ENCODE results near the gene IRF2BP1.

IRF2BP1 gene

DNA sequence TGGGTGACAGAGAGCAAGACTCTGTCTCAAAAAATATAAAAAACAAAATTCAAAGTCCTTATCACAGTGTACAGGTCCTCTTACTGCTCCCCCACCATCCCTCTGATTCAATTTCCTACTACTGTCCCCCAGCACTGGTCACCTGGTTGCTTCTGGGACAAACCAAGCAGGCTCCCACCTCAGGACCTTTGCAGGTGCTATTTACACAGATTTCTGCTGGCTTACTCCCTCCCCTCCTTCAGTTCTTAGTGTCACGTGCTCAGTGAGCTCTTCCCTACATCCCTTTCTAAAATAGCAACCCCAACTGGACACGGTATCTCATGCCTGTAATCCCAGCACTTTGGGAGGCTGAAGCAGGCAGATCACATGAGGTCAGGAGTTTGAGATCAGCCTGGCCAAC, 6.0 kb downstream of the IRF2BP1 start:
- no peak for DNase-seq (ENCODE audit: low read depth in 1 of 2, low spot score in 1 of 2)
- Histone ChIP-seq H3K27me3 (ENCODE audit: insufficient read depth, poor library complexity, severe bottlenecking) (peaks cover 26% of the 10 kb centered on the region), H3K27ac (replicated peaks) (no peak overlapping the region), H3K4me3 (replicated peaks; ENCODE audit: insufficient read depth, low read length) (no peak overlapping the region)
- TF ChIP-seq POLR2AphosphoS5 (IDR thresholded peaks at IDR 0.05; ENCODE audit: low read depth) (no peak), SPI1 (IDR thresholded peaks at IDR 0.05; ENCODE audit: borderline replicate concordance, low read depth) (no peak), GABPA (IDR thresholded peaks at IDR 0.05; ENCODE audit: low read depth) (no peak)
- TF ChIP-seq, protein P1, sequence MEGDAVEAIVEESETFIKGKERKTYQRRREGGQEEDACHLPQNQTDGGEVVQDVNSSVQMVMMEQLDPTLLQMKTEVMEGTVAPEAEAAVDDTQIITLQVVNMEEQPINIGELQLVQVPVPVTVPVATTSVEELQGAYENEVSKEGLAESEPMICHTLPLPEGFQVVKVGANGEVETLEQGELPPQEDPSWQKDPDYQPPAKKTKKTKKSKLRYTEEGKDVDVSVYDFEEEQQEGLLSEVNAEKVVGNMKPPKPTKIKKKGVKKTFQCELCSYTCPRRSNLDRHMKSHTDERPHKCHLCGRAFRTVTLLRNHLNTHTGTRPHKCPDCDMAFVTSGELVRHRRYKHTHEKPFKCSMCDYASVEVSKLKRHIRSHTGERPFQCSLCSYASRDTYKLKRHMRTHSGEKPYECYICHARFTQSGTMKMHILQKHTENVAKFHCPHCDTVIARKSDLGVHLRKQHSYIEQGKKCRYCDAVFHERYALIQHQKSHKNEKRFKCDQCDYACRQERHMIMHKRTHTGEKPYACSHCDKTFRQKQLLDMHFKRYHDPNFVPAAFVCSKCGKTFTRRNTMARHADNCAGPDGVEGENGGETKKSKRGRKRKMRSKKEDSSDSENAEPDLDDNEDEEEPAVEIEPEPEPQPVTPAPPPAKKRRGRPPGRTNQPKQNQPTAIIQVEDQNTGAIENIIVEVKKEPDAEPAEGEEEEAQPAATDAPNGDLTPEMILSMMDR (IDR thresholded peaks at IDR 0.05; ENCODE audit: insufficient read depth, low read length), result no peak
- TF ChIP-seq, protein P2, sequence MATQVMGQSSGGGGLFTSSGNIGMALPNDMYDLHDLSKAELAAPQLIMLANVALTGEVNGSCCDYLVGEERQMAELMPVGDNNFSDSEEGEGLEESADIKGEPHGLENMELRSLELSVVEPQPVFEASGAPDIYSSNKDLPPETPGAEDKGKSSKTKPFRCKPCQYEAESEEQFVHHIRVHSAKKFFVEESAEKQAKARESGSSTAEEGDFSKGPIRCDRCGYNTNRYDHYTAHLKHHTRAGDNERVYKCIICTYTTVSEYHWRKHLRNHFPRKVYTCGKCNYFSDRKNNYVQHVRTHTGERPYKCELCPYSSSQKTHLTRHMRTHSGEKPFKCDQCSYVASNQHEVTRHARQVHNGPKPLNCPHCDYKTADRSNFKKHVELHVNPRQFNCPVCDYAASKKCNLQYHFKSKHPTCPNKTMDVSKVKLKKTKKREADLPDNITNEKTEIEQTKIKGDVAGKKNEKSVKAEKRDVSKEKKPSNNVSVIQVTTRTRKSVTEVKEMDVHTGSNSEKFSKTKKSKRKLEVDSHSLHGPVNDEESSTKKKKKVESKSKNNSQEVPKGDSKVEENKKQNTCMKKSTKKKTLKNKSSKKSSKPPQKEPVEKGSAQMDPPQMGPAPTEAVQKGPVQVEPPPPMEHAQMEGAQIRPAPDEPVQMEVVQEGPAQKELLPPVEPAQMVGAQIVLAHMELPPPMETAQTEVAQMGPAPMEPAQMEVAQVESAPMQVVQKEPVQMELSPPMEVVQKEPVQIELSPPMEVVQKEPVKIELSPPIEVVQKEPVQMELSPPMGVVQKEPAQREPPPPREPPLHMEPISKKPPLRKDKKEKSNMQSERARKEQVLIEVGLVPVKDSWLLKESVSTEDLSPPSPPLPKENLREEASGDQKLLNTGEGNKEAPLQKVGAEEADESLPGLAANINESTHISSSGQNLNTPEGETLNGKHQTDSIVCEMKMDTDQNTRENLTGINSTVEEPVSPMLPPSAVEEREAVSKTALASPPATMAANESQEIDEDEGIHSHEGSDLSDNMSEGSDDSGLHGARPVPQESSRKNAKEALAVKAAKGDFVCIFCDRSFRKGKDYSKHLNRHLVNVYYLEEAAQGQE (IDR thresholded peaks at IDR 0.05; ENCODE audit: insufficient replicate concordance, low read depth), result no peak

DNA sequence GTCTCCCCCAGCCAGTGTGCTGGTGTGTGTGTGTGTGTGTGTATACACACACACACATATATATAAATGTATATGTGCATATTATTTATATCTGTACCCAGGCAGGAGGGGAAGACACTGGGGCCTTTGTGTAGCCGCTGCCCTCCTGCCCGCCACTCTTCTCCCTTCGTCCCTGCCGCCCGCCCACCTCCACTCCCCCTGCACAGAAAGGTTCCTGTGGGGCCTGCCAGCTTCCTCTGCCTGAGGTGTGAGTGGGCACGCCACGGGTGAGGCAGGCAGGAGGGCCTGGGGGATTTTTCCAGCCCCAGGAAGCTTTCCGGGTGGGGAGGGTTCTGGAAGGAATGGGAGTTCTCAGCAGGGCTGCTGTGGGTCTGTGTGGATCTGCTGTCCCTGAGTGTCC, 6.9 kb downstream of the IRF2BP1 start:
- no peak for DNase-seq (ENCODE audit: low read depth in 1 of 2, low spot score in 1 of 2)
- Histone ChIP-seq H3K27me3 (ENCODE audit: insufficient read depth, poor library complexity, severe bottlenecking) (peaks cover 26% of the 10 kb centered on the region), H3K27ac (replicated peaks) (no peak overlapping the region), H3K4me3 (replicated peaks; ENCODE audit: insufficient read depth, low read length) (no peak overlapping the region)
- TF ChIP-seq SPI1 (IDR thresholded peaks at IDR 0.05; ENCODE audit: borderline replicate concordance, low read depth) (no peak), GABPA (IDR thresholded peaks at IDR 0.05; ENCODE audit: low read depth) (no peak), POLR2AphosphoS5 (IDR thresholded peaks at IDR 0.05; ENCODE audit: low read depth) (no peak)
- TF ChIP-seq, protein P1 (IDR thresholded peaks at IDR 0.05; ENCODE audit: insufficient read depth, low read length), result no peak
- TF ChIP-seq, protein P2 (IDR thresholded peaks at IDR 0.05; ENCODE audit: insufficient replicate concordance, low read depth), result no peak

DNA sequence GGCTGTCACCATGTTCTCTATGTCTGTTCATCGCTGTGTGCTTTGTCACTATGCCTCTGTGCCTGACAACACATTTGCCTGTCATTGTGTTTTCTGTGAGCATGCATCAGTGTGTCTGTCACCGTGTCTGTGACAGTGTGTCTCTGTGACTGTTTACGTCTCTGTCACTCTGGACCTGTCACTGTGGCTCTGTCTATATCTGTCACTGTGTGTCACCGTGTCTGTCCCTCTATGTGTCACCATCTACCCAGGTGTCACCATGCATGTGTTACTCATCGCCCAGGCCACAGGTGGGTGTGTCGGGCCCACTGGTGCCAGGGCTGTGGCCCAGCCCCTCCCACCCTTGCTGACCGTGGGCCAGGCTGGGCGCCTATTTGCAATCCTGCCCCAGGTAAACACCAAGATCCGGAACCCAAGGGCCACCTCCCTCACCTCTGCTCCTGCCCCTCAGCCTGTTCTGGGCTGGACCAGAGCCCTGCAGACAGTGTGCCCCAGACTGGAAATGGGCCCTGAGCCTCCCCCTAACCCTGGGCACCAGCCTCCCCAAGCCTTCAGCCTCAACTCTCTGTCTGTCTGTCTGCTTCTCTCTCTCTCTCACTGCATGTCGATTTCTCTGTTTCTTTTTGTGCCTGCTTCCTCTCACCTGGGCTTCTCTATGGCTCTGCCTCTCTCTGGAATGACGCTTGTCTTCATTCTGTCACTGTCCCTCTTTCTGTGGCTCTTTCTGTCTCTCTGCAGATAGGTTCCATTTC, 7.7 kb downstream of the IRF2BP1 start:
- TF ChIP-seq GABPA (IDR thresholded peaks at IDR 0.05; ENCODE audit: low read depth), result no peak
- TF ChIP-seq, protein P1 (IDR thresholded peaks at IDR 0.05; ENCODE audit: insufficient read depth, low read length), result no peak
- no peak for TF ChIP-seq SPI1 (IDR thresholded peaks at IDR 0.05; ENCODE audit: borderline replicate concordance, low read depth)
- no peak for TF ChIP-seq POLR2AphosphoS5 (IDR thresholded peaks at IDR 0.05; ENCODE audit: low read depth)
- TF ChIP-seq, protein P2 (IDR thresholded peaks at IDR 0.05; ENCODE audit: insufficient replicate concordance, low read depth), result no peak
- no peak for DNase-seq (ENCODE audit: low read depth in 1 of 2, low spot score in 1 of 2)
- peaks cover 28% of the 10 kb centered on the region for H3K27me3 ChIP-seq (ENCODE audit: insufficient read depth, poor library complexity, severe bottlenecking)
- no peak overlapping the region for H3K27ac ChIP-seq (replicated peaks)
- no peak overlapping the region for H3K4me3 ChIP-seq (replicated peaks; ENCODE audit: insufficient read depth, low read length)

All from HL-60 (cell line).